ENCODE results near the gene FGF18. TPM values are rescaled to one million over a fixed set of nuclear protein-coding genes. Genes with fewer than 3 reads are reported as not detected.

FGF18 gene
- total and polyA plus RNA-seq, 9 of the 15 experiments (the other 6 are each of a cell fraction or from before 2014, with no cell fraction given) = 0.05 to 0.18 (median 0.11) TPM; not detected in 6

DNA sequence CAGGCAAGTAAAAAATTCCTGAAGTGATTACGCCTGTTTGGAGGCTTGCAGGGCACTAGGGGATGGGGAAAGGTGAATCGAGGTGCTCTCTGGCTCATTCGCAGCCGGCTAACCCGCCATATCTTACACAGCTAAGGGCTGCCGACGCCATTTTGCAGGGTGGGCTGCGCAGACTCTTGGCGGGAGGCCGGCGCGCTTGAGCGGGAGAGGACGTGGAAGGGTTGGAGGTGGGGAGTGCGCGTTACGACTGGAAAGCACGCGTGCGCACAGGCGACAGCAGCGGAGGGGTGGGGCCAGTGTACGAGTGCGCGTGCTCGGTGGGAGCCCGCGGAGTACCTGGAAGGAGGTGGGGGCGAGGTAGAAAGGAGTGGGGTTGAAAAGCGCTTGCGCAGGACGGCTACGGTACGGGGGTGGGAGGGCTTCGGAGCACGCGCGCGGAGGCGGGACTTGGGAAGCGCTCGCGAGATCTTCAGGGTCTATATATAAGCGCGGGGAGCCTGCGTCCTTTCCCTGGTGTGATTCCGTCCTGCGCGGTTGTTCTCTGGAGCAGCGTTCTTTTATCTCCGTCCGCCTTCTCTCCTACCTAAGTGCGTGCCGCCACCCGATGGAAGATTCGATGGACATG, 32.0 kb upstream of the FGF18 start, which contains the start of gene NPM1 (continued):
- TF ChIP-seq ZNF263 (CRISPR knock-in tag; IDR thresholded peaks at IDR 0.05; ENCODE audit: borderline replicate concordance) (peak; percentile 3; the same call in 1 of the 2 replicates), POLR2G (IDR thresholded peaks at IDR 0.05; ENCODE audit: low read depth, low read length) (peak; percentile 83), MTA1 (IDR thresholded peaks at IDR 0.05; ENCODE audit: borderline replicate concordance) (no peak), HMGN3 (IDR thresholded peaks at IDR 0.05; ENCODE audit: borderline replicate concordance, extremely low read depth, insufficient read length, low read depth, low read length) (peak; percentile 90), EWSR1 (IDR thresholded peaks at IDR 0.05; ENCODE audit: borderline replicate concordance, low read depth, partially characterized antibody) (no peak), SOX6 (IDR thresholded peaks at IDR 0.05) (no peak), KLF1 (tag; IDR thresholded peaks at IDR 0.05) (no peak), ZNF57 (CRISPR knock-in tag; IDR thresholded peaks at IDR 0.05) (no peak), RB1 (IDR thresholded peaks at IDR 0.05; ENCODE audit: low read depth) (peak; percentile 92), CXXC5 (CRISPR knock-in tag; IDR thresholded peaks at IDR 0.05) (peak; percentile 86), IRF2 (CRISPR knock-in tag; IDR thresholded peaks at IDR 0.05) (no peak), SPI1 (IDR thresholded peaks at IDR 0.05; ENCODE audit: borderline replicate concordance, low read depth, low read length) (no peak), ETS2 (tag; IDR thresholded peaks at IDR 0.05; ENCODE audit: borderline replicate concordance, poor library complexity, severe bottlenecking) (no peak), ERF (CRISPR knock-in tag; IDR thresholded peaks at IDR 0.05) (no peak), TRIM28 (IDR thresholded peaks at IDR 0.05) (peak; percentile 54), TFAM (CRISPR knock-in tag; conservative IDR thresholded peaks at IDR 0.05) (no peak), MYNN (IDR thresholded peaks at IDR 0.05) (no peak), MYNN (CRISPR knock-in tag; IDR thresholded peaks at IDR 0.05) (no peak), HLTF (IDR thresholded peaks at IDR 0.05) (no peak)
- TF ChIP-seq, protein P1, sequence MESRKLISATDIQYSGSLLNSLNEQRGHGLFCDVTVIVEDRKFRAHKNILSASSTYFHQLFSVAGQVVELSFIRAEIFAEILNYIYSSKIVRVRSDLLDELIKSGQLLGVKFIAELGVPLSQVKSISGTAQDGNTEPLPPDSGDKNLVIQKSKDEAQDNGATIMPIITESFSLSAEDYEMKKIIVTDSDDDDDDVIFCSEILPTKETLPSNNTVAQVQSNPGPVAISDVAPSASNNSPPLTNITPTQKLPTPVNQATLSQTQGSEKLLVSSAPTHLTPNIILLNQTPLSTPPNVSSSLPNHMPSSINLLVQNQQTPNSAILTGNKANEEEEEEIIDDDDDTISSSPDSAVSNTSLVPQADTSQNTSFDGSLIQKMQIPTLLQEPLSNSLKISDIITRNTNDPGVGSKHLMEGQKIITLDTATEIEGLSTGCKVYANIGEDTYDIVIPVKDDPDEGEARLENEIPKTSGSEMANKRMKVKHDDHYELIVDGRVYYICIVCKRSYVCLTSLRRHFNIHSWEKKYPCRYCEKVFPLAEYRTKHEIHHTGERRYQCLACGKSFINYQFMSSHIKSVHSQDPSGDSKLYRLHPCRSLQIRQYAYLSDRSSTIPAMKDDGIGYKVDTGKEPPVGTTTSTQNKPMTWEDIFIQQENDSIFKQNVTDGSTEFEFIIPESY (CRISPR knock-in tag; IDR thresholded peaks at IDR 0.05) = peak; percentile 65; the same call in 1 of the 2 replicates
- TF ChIP-seq, protein P2, sequence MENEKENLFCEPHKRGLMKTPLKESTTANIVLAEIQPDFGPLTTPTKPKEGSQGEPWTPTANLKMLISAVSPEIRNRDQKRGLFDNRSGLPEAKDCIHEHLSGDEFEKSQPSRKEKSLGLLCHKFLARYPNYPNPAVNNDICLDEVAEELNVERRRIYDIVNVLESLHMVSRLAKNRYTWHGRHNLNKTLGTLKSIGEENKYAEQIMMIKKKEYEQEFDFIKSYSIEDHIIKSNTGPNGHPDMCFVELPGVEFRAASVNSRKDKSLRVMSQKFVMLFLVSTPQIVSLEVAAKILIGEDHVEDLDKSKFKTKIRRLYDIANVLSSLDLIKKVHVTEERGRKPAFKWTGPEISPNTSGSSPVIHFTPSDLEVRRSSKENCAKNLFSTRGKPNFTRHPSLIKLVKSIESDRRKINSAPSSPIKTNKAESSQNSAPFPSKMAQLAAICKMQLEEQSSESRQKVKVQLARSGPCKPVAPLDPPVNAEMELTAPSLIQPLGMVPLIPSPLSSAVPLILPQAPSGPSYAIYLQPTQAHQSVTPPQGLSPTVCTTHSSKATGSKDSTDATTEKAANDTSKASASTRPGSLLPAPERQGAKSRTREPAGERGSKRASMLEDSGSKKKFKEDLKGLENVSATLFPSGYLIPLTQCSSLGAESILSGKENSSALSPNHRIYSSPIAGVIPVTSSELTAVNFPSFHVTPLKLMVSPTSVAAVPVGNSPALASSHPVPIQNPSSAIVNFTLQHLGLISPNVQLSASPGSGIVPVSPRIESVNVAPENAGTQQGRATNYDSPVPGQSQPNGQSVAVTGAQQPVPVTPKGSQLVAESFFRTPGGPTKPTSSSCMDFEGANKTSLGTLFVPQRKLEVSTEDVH (IDR thresholded peaks at IDR 0.05; ENCODE audit: low read depth, partially characterized antibody) = peak; percentile 71
- TF ChIP-seq, protein P3, sequence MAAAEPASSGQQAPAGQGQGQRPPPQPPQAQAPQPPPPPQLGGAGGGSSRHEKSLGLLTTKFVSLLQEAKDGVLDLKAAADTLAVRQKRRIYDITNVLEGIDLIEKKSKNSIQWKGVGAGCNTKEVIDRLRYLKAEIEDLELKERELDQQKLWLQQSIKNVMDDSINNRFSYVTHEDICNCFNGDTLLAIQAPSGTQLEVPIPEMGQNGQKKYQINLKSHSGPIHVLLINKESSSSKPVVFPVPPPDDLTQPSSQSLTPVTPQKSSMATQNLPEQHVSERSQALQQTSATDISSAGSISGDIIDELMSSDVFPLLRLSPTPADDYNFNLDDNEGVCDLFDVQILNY (CRISPR knock-in tag; IDR thresholded peaks at IDR 0.05) = no peak
- TF ChIP-seq, protein P4, sequence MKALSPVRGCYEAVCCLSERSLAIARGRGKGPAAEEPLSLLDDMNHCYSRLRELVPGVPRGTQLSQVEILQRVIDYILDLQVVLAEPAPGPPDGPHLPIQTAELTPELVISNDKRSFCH (CRISPR knock-in tag; IDR thresholded peaks at IDR 0.05) = no peak
- TF ChIP-seq, protein P4 (tag; IDR thresholded peaks at IDR 0.05) = no peak
